Neural progenitor cell (in vitro differentiated cells): ENCODE results near the gene TINCR.

Experiments
- EZH2 ChIP-seq: fragments of 200-600 bp; sonication (generic); IDR thresholded peaks from 2 replicates; pipeline ENCODE4 v1.6.1; 2017; ENCODE audit warnings: antibody characterized with exemption, mild to moderate bottlenecking, moderate library complexity
- TF ChIP-seq, protein P1 (sequence below): fragments of 200-600 bp; sonication (generic); IDR thresholded peaks from 2 replicates; pipeline ENCODE4 v1.5.1; 2017; ENCODE audit warnings: antibody characterized with exemption, mild to moderate bottlenecking

DNA sequence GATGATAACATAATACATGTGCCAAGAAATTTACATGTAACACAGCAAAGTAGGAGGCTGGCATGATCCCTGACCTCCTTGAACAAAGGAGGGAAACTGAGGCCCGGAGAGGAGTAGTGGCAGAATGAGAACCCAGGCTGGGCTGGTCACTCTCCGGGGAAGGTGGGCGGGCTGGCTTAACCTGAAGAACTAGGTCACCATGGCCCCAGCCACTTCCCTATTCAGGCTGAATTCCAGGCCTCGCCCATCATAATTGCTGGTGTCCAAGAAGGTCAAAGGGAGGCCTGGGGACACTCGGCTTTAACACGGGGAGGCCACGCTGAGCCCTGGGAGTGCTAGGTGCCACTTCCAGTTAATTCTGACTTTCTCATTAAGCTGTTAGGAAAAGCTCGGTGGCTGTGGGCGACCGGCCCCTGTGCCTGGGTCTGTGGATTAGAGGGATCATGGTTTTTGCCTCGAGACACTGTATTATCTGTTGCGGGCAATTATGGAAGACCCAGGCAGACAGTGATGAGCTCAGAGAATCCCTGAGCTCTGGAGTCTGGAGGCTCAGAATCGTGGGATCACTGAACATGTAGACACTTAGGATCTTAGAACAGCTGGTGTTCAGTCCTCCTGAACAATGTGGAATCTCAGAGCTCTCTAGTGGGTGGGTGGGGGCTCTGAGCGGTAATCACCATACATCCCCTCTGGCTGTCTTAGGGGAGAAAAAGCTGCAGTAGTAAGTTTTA, 5.0 kb upstream of the TINCR start:
- TF ChIP-seq, protein P1, sequence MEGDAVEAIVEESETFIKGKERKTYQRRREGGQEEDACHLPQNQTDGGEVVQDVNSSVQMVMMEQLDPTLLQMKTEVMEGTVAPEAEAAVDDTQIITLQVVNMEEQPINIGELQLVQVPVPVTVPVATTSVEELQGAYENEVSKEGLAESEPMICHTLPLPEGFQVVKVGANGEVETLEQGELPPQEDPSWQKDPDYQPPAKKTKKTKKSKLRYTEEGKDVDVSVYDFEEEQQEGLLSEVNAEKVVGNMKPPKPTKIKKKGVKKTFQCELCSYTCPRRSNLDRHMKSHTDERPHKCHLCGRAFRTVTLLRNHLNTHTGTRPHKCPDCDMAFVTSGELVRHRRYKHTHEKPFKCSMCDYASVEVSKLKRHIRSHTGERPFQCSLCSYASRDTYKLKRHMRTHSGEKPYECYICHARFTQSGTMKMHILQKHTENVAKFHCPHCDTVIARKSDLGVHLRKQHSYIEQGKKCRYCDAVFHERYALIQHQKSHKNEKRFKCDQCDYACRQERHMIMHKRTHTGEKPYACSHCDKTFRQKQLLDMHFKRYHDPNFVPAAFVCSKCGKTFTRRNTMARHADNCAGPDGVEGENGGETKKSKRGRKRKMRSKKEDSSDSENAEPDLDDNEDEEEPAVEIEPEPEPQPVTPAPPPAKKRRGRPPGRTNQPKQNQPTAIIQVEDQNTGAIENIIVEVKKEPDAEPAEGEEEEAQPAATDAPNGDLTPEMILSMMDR: no peak
- TF ChIP-seq EZH2: no peak
